NCI-H1694 treated with DMSO at 0.1 percent for 48 hours (cell line): ENCODE data around the gene ETV6.
A peak's percentile ranks its signal among the peaks of the same experiment; 100 is the strongest.
"Not testable (repeated sequence)": the region's sequence is repeated elsewhere in the genome, so short reads cannot be mapped to it uniquely, and the experiment has no call there.

Experiments used
- DNase-seq: peaks from one replicate; lab custom pipeline; 2025; lab: John Stamatoyannopoulos, UW

ETV6 gene

DNA sequence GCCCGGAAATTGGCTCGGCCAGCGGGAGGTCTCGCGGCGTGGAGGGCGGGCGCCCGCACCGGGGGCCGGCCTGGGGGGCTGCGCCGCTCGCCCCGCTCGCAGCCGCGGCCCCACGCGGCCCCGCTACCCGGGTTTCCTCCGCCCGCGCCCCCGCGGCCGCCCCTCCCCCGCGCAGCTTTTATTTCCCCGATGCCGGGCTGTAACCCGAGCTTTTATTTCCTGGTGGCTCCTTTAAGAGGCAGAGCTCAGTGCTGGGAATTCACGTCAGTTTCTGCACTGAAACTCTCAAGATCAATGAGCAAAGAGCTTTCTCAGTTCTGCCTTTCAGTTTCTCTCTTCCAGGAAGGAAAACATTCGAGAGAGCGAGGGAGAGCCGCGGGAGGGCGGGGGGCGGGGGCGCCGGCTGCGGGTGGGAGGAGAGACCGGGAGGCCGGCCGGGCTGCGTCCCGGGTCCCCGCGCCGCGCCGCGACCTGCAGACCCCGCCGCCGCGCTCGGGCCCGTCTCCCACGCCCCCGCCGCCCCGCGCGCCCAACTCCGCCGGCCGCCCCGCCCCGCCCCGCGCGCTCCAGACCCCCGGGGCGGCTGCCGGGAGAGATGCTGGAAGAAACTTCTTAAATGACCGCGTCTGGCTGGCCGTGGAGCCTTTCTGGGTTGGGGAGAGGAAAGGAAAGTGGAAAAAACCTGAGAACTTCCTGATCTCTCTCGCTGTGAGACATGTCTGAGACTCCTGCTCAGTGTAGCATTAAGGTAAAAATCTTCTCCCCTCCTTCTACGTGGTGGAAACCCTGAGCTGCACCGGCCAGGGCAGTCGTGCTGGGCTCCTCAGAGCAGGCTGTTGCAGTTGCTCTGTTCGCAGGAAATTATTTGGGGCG, at the start of gene ETV6:
ETV6 (plus strand) TSS at position 262 of the 873 bp plus-strand sequence; CDS start at position 716, 454 bp downstream.
- DNase-seq: peak; percentile 72

- no peak for DNase-seq
These were observed 49.3 kb upstream of the ETV6 start for GRCh38 chr12:11600199-11600598.

DNA sequence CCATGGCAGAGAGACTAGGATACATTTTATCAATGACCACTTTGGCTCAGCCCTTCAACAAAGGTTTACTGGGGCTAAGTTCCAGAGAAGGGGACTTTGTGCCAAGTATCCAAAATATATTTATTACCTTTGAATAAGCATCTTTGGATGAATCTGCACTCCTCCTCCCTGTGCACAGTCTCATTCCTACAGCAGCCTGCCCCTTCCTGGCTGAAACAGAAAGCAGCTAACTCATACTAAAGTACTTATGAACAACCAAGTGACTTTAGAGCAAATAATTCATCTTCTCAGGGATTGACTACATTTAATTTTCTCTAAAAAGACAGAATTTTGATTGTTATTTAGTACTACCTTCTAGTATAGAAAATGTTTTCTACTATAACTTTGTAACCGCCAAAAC, 47.8 kb upstream of the ETV6 start:
- no peak for DNase-seq

DNA sequence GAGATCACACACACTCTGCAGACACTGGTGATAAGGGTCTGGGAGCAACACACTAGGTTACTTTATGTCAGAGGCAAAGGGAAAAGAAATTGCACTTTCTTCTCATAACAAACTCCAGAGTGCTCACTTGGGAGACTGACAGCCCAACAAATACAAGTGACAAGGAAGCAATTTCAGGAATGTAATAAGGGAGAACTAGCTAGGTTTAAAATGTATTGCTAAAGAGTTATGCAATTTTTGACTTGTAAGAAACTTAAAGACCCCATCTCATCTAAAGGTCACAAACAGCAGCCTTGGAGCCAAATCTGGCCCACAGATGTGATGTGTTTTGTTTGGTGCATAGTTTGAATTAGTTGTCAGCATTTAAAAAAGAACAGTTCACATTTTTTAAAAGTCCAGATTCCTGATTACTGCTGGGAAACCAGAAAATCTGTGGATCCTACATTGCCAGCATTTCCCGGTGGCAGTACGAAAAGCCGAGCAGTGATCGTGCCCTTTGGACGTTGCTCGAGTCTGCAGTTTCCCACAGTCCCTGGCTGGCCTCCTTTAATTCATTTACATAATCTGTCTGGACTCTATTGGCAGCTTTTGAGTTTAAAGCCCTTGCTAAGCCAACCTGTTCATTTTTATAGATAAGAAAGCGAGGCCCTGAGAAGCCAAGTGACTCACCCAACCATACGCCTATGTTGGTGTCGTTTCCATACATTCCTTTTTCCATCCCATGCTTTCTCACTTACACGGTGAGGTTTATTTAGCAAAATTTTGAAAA, 42.0 kb upstream of the ETV6 start:
- DNase-seq: no peak

- no peak for DNase-seq
These were observed 40.4 kb upstream of the ETV6 start for GRCh38 chr12:11609045-11609444.

GRCh38 chr12:11615481-11615880, 34.0 kb upstream of the ETV6 start:
- no peak for DNase-seq

DNA sequence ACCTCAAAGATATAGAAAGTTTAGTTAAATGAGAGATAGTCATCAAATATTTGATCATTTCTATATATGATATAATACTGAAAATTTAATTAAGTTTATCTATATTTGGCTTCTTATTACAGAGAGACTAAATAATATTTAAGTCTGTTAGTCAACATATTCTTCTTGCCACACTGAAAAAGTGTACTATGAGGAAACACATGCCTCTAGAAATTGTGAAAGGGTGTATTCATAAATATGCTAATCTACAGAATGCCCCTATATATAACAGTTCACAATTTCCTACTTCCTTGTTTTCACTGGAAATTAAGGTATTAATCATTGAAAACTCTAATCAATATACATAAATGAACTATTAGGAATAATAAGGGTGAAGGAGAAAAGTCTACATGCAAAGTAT, 31.4 kb upstream of the ETV6 start:
- no peak for DNase-seq

GRCh38 chr12:11621797-11622423, 27.6 kb upstream of the ETV6 start:
- DNase-seq: no peak

DNA sequence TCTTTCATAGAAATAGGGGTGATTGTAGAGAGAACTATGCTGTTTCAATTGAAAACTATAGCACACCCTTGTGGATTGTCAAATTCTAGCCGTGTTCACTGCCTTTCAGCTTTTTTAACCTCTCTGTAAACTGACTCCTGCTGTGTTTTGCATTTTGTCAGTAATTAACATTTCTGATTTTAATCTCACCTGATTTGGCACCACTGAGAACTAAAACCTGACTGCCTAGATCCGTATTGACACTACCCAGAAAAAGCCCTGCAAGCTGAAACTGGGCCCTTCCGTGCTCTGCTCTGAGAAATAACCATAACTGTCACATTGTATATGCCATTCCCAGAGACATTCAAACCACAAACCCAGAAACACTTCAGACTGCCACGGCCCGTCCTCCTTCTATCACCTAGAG, 26.6 kb upstream of the ETV6 start:
- peak; percentile 30 for DNase-seq

GRCh38 chr12:11623382-11623781, 26.1 kb upstream of the ETV6 start:
- DNase-seq: no peak

- DNase-seq: no peak
These were observed 25.4 kb upstream of the ETV6 start for GRCh38 chr12:11624116-11624515.

GRCh38 chr12:11627709-11628108, 21.8 kb upstream of the ETV6 start:
- not testable (repeated sequence) for DNase-seq

DNA sequence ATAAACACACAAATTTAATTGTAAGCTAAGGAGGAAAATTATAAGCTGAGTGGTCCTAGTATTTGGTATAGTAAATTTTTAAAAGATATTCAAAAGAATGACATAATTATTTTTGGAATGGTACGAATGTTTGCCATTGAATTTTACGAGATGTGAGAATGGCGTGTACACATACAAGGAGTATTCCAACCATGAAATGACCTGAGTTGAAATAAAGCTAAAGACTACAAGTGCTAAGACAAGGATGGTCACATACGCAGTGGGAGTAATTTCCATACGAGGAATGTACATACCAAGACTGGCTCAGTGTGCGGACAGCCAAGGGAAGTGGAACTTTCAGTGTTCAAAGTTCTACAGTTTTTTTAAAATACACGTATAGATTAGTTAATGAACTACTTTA, 21.1 kb upstream of the ETV6 start:
- no peak for DNase-seq

- DNase-seq: peak; percentile 93
These were observed 19.3 kb upstream of the ETV6 start for GRCh38 chr12:11630046-11630706.

GRCh38 chr12:11631288-11631687, 18.2 kb upstream of the ETV6 start:
- DNase-seq: no peak

- not testable (repeated sequence) for DNase-seq
These were observed 17.6 kb upstream of the ETV6 start for GRCh38 chr12:11631881-11632280.

- no peak for DNase-seq
These were observed 15.5 kb upstream of the ETV6 start for GRCh38 chr12:11633968-11634367.

- DNase-seq: no peak
These were observed 14.1 kb upstream of the ETV6 start for GRCh38 chr12:11635341-11635740.

DNA sequence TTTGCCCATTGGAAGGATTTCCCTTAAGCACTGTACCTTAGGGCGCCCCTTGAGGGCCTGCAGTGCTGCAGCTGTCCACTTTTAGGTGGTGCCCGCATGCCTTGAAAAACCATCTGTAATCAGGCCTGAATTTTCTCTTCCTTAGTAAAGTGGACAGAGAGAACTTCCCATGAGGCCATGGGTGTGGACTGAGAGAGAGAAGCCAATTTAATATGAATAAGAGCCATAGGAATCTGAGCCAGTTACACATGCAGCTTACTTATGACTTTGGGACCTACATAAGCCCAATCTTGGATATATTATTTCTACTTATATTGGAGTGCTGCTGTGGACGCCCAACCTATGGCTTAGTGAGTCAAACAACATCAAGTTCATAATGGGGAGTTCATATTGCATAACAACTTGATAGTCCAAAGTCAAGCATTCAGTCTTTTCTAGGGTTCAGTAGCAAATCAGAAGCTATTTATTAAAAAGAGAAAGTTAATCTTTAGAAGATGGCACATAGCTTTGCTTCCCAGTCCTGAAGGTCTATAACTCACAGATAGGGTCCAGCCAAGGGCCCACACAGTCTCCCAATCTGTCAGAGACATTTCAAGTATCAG, 11.1 kb upstream of the ETV6 start:
- no peak for DNase-seq

DNA sequence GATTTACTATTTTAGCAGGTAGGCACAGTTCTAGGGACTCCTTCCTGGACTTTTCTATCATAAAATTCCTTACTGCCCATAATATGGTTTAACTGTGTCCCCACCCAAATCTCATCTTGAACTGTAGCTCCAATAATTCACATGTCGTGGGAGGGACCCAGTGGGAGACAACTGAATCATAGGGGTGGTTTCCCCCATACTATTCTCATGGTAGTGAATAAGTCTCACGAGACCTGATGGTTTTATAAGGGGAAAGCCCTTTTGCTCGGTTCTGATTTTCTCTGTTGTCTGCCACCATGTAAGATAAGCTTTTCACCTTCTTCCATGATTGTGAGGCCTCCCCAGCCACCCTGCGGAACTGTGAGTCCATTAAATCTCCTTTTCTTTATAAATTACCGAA, 10.0 kb upstream of the ETV6 start:
- DNase-seq: no peak

GRCh38 chr12:11641522-11641921, 8.0 kb upstream of the ETV6 start:
- no peak for DNase-seq

- DNase-seq: no peak
These were observed 6.7 kb upstream of the ETV6 start for GRCh38 chr12:11642785-11643184.
